Activated B cell treated with CpG ODN at 0.5 μM for 24 hours (primary cell): Measurements from ENCODE around the gene CHST12. TPM values are rescaled to one million over a fixed set of nuclear protein-coding genes. Genes with fewer than 3 reads are reported as not detected.

Experiments used
- ATAC-seq: fragments of 200-7000 bp; cut with Tn5 transposase; one replicate; pipeline ENCODE4 v1.10.0; 2021; ENCODE audit warnings: low read depth, mild to moderate bottlenecking, moderate library complexity
- CTCF ChIA-PET: fragments of 350-600 bp; sonication (Branson Sonifier 250); formaldehyde crosslinking; loops from one replicate; lab custom pipeline; 2021; ENCODE audit warnings: antibody characterized with exemption; lab: Charles Lee
- POLR2A ChIA-PET: fragments of 350-600 bp; sonication (Branson Sonifier 250); formaldehyde crosslinking; loops from one replicate; lab custom pipeline; 2021; ENCODE audit warnings: antibody characterized with exemption; lab: Charles Lee
- DNase-seq: peaks from one replicate; pipeline ENCODE4 v3.0.0; 2022
- H3K27ac Mint-ChIP-seq: one replicate; pipeline ENCODE4 v1.8.0; 2020; ENCODE audit warnings: mixed read lengths
- H3K27me3 Mint-ChIP-seq: one replicate; pipeline ENCODE4 v1.8.0; 2021; ENCODE audit warnings: mixed read lengths
- H3K36me3 Mint-ChIP-seq: one replicate; pipeline ENCODE4 v1.8.0; 2021; ENCODE audit warnings: low read depth, mixed read lengths
- H3K4me1 Mint-ChIP-seq: one replicate; pipeline ENCODE4 v1.8.0; 2021; ENCODE audit warnings: mixed read lengths
- H3K4me3 Mint-ChIP-seq: one replicate; pipeline ENCODE4 v1.8.0; 2020; ENCODE audit warnings: mild to moderate bottlenecking, mixed read lengths
- H3K9me3 Mint-ChIP-seq: one replicate; pipeline ENCODE4 v1.8.0; 2020; ENCODE audit warnings: mixed read lengths
- CTCF ChIP-seq: fragments of 200-600 bp; IDR thresholded peaks from one replicate; pipeline ENCODE4 v1.8.0; 2022; ENCODE audit warnings: antibody characterized with exemption, mild to moderate bottlenecking
- intact Hi-C: fragments of 100-400 bp; cut with micrococcal nuclease; formaldehyde crosslinking; loops from one replicate; pipeline ENCODE4 v1.15.1; 2024
- total RNA-seq: library from RNA; stranded (reverse); gene quantifications from 2 replicates; pipeline ENCODE4 v1.2.3, GENCODE V29; 2022

Gene CHST12
- total RNA-seq, 1 donor from 2014 or later: 14.4 TPM

DNA sequence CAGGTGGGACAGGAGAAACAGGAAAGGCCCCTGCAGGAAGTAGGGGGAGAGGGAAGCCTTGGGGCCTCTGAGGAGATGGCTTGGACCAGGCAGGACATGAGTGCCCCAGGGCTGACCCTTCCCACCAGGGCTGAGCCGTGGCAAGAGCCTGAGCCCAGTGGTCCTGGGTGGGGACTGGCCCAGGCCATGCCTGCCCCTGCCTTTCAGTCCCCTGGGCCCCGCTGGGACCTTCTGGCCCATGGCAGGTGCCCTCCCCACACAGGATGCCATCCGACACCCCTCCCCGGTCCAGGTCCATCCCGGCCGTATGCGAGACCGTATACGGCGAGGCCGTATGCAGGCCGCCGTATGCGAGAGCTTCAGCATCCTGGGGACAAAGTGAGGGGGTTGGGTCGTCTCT lies 70.8 kb downstream of the CHST12 start:
- CTCF ChIA-PET: interaction anchor here (1.2 kb wide), 1 partner anchor 22 kb away, joined by 3 read pairs; no protein-coding TSS in a partner anchor
- H3K4me3 Mint-ChIP-seq: no peak overlapping the region
- no peak overlapping the region for H3K27ac Mint-ChIP-seq
- intact Hi-C loops: no loop called here
- POLR2A ChIA-PET: interaction anchor here (0.6 kb wide), 1 partner anchor 149 kb away, joined by 10 read pairs; no protein-coding TSS in a partner anchor
- no peaks in the 10 kb centered on the region for H3K36me3 Mint-ChIP-seq
- no peaks in the 10 kb centered on the region for H3K9me3 Mint-ChIP-seq
- ATAC-seq (no peak), DNase-seq (no peak)
- TF ChIP-seq CTCF: no peak
- H3K4me1 Mint-ChIP-seq: peaks cover 11% of the 10 kb centered on the region
- peaks cover 4% of the 10 kb centered on the region for H3K27me3 Mint-ChIP-seq

DNA sequence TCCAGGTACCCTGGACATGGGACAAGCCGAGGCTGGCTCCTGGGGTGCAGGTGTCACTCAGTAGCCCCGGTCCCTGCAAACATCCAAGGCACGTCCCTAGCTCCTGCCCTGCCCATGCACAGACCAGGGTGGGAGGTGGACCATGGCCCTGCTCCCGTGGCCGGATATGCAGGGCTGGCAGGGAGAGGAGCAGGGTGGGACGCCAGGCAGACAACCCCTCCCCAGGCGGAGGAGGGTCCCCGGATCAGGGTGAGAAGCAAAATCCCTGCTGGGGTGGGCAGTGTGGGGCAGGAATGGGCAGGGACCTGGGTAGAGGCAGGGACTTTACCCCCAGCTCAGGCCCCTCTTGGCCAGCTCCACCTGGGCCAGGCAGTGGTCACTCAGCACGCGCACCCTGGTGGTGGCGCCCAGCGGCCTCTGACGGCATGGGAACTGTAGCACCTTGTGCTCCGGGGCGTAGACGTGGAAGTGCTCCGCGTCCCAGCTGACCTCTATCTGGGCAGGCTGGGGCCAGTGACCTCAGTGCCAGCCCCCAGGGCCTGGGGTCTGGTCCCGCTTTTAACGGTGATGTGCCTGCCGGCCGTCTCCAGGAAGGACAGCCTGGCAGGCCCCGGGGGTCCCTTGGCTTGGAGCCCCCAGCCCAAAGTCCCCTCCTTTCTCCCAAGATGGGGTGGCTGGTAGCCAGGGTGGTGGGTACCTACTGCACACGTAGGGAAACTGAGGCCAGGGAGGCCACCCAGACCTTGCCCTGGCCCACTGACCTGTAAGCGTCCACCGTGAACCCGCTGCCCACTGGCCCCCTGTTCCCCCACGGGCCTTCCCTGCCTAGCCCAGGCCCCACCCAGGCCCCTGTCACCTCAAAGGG lies 71.6 kb downstream of the CHST12 start:
- no peaks in the 10 kb centered on the region for H3K9me3 Mint-ChIP-seq
- peaks cover 11% of the 10 kb centered on the region for H3K4me1 Mint-ChIP-seq
- H3K36me3 Mint-ChIP-seq: no peaks in the 10 kb centered on the region
- H3K27me3 Mint-ChIP-seq: peaks cover 4% of the 10 kb centered on the region
- TF ChIP-seq CTCF: no peak
- no peak for ATAC-seq
- CTCF ChIA-PET: interaction anchor here (1.2 kb wide), 1 partner anchor 23 kb away, joined by 3 read pairs; no protein-coding TSS in a partner anchor
- POLR2A ChIA-PET: no interaction called here
- DNase-seq: no peak
- no peak overlapping the region for H3K4me3 Mint-ChIP-seq
- H3K27ac Mint-ChIP-seq: no peak overlapping the region
- intact Hi-C loops: no loop called here

DNA sequence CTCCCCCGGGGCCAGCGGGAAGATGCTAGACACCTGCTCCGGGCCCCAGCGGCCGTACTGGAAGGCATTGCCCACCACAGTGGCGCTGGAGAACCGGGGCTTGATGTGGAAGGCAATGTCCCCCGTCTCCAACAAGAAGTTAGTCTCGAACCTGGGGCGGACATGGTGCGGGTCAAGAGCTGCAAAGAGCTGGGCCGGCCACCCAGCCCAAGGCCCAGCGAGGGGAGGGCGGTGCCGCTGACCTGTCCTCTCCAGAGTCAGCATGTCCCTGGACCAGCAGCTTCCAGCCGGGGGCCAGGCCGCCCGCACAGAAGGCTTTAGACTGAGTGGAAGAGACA lies 72.2 kb downstream of the CHST12 start:
- no peak for ATAC-seq
- H3K27ac Mint-ChIP-seq: no peak overlapping the region

DNA sequence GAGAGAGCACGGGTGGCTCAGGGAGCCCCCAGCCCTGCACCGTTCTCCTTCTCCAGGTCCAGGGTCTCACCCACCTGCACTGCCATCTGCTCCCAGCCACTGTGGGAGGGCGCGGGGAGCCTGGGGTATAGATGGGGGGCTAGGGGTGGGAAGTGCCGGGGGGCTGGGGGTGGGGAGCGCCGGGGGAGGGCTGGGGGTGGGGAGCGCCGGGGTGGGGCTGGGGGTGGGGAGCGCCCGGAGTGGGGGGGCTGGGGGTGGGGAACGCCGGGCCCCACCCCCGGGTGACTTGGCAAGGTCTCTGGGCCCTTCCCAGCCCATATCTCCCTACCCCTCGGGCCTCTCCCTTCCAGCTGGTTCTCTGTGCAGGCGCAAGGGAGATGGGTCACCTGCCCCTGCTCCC lies 72.9 kb downstream of the CHST12 start, which contains the start of gene GRIFIN:
GRIFIN (minus strand) TSS at position 101 of the 400 bp plus-strand sequence; CDS start at position 86, 15 bp downstream.
- Mint-ChIP-seq H3K27me3 (no peaks in the 10 kb centered on the region), H3K4me1 (peaks cover 11% of the 10 kb centered on the region), H3K27ac (no peak within 1 kb of the TSS), H3K4me3 (no peak within 1 kb of the TSS), H3K9me3 (no peaks in the 10 kb centered on the region), H3K36me3 (no peaks in the 10 kb centered on the region)
- TF ChIP-seq CTCF: no peak
- ChIA-PET POLR2A (interaction anchor here (0.6 kb wide), 1 partner anchor 1483 kb away, joined by 3 read pairs; no protein-coding TSS in a partner anchor), CTCF (interaction anchor here (0.7 to 1.1 kb wide), 3 partner anchors 24 to 205 kb away, joined by 3 to 4 read pairs (median 3); no protein-coding TSS in a partner anchor)
- intact Hi-C loops: loop anchor here (2.0 kb wide), 2 partner anchors 33 to 133 kb away; no protein-coding TSS in a partner anchor
- no peak for ATAC-seq
- DNase-seq: no peak

More for the DNA sequence above, 72.2 kb downstream of the CHST12 start:
- no peak for TF ChIP-seq CTCF
- DNase-seq: no peak
- Mint-ChIP-seq H3K4me1 (peaks cover 11% of the 10 kb centered on the region), H3K4me3 (no peak overlapping the region), H3K36me3 (no peaks in the 10 kb centered on the region), H3K9me3 (no peaks in the 10 kb centered on the region), H3K27me3 (peaks cover 1% of the 10 kb centered on the region)
- intact Hi-C loops: loop anchor here (2.0 kb wide), 2 partner anchors 33 to 133 kb away; no protein-coding TSS in a partner anchor
- ChIA-PET POLR2A (no interaction called here), CTCF (no interaction called here)
